DND-41 (cell line): ENCODE results near the gene ATP6V1C2.

Experiments
- EZH2 ChIP-seq: IDR thresholded peaks from 3 replicates; pipeline ENCODE4 v1.6.1; 2012; ENCODE audit warnings: borderline replicate concordance, low read depth, mild to moderate bottlenecking, moderate library complexity, low read length, inconsistent platforms; ENCODE audit not compliant: severe bottlenecking
- TF ChIP-seq, protein P1 (sequence below): IDR thresholded peaks from 2 replicates; pipeline ENCODE4 v1.5.1; 2012; ENCODE audit warnings: borderline replicate concordance, low read length, moderate library complexity, mild to moderate bottlenecking; ENCODE audit not compliant: poor library complexity, severe bottlenecking; ENCODE audit errors: extremely low read depth

DNA sequence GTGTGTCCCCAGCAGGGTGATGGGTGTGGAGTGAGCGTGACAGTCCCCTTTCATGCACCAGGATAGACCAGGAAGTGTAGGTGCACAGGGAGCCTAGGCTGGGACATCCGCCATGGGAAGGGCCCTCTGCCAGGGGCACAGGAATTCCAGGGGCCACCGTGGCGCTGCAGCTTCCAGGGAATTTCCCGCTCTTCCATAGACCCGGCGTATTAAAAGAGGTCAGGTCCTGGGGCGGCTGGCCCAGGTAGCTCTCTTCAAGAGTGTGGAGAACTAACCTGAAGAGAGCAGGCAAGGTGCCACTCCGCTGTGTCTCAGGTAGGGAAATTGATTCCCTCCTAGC, 42.0 kb downstream of the ATP6V1C2 start:
- TF ChIP-seq, protein P1, sequence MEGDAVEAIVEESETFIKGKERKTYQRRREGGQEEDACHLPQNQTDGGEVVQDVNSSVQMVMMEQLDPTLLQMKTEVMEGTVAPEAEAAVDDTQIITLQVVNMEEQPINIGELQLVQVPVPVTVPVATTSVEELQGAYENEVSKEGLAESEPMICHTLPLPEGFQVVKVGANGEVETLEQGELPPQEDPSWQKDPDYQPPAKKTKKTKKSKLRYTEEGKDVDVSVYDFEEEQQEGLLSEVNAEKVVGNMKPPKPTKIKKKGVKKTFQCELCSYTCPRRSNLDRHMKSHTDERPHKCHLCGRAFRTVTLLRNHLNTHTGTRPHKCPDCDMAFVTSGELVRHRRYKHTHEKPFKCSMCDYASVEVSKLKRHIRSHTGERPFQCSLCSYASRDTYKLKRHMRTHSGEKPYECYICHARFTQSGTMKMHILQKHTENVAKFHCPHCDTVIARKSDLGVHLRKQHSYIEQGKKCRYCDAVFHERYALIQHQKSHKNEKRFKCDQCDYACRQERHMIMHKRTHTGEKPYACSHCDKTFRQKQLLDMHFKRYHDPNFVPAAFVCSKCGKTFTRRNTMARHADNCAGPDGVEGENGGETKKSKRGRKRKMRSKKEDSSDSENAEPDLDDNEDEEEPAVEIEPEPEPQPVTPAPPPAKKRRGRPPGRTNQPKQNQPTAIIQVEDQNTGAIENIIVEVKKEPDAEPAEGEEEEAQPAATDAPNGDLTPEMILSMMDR: no peak
- TF ChIP-seq EZH2: no peak
